Neutrophil (primary cell): ENCODE measurements around the gene UGT2B15.

Source experiments
- H3K27ac ChIP-seq: fragments of 200-600 bp; sonication (generic); 2 replicates; pipeline ENCODE4 v1.5.1; 2016; ENCODE audit warnings: mild to moderate bottlenecking, moderate library complexity
- H3K27me3 ChIP-seq: fragments of 200-600 bp; sonication (generic); 2 replicates; pipeline ENCODE4 v1.6.0; 2016; ENCODE audit warnings: mild to moderate bottlenecking
- H3K36me3 ChIP-seq: fragments of 200-600 bp; sonication (generic); 2 replicates; pipeline ENCODE4 v1.5.1; 2017
- H3K4me1 ChIP-seq, 2 experiments: fragments of 200-600 bp in 1 of 2; sonication (generic) in 1 of 2; 1 replicate in 1 of 2; 2 replicates in 1 of 2; pipeline versions ENCODE4 v1.5.1 to v1.6.1; 2013 to 2016; ENCODE audit warnings: low read depth in 1 of 2, low read length in 1 of 2, mild to moderate bottlenecking in 1 of 2, moderate library complexity in 1 of 2; ENCODE audit not compliant: control insufficient read depth in 1 of 2, insufficient read depth in 1 of 2
- H3K4me3 ChIP-seq, 2 experiments: fragments of 200-600 bp in 1 of 2; sonication (generic) in 1 of 2; 1 replicate in 1 of 2; 2 replicates in 1 of 2; pipeline ENCODE4 v1.5.1; 2013 to 2016; ENCODE audit warnings: low read depth in 1 of 2, low read length in 1 of 2, mild to moderate bottlenecking in 1 of 2, moderate library complexity in 1 of 2
- H3K9me3 ChIP-seq: fragments of 200-600 bp; sonication (generic); 2 replicates; pipeline ENCODE4 v1.5.1; 2016
- CTCF ChIP-seq: fragments of 200-600 bp; sonication (generic); IDR thresholded peaks from 2 replicates; pipeline ENCODE4 v1.5.1; 2016; ENCODE audit warnings: antibody characterized with exemption

Gene UGT2B15

GRCh38 chr4:68597482-68597881 lies 73.0 kb downstream of the UGT2B15 start:
- Histone ChIP-seq H3K36me3 (no peaks in the 10 kb centered on the region), H3K4me1 (no peaks in the 10 kb centered on the region), H3K9me3 (no peaks in the 10 kb centered on the region), H3K27me3 (no peaks in the 10 kb centered on the region), H3K27ac (no peak overlapping the region), H3K4me3 (no peak overlapping the region)
- TF ChIP-seq CTCF: no peak
